B cell (primary cell): ENCODE measurements around the gene SPEM3. TPM values are rescaled to one million over a fixed set of nuclear protein-coding genes. Genes with fewer than 3 reads are reported as not detected.

Experiments used
- ATAC-seq: fragments of 200-7000 bp; cut with Tn5 transposase; one replicate; pipeline ENCODE4 v1.10.0; 2021; ENCODE audit warnings: low read depth, mild to moderate bottlenecking, moderate number of reproducible peaks, moderate library complexity
- CTCF ChIA-PET: fragments of 350-600 bp; sonication (Branson Sonifier 250); formaldehyde crosslinking; loops from one replicate; lab custom pipeline; 2021; ENCODE audit warnings: antibody characterized with exemption, inconsistent platforms; lab: Charles Lee
- POLR2A ChIA-PET: fragments of 350-600 bp; sonication (Branson Sonifier 250); formaldehyde crosslinking; loops from one replicate; lab custom pipeline; 2021; ENCODE audit warnings: antibody characterized with exemption; lab: Charles Lee
- DNase-seq: peaks from one replicate; pipeline ENCODE4 v3.0.0; 2013
- H2AFZ ChIP-seq: 2 replicates; pipeline ENCODE4 v1.6.1; 2012; ENCODE audit warnings: mild to moderate bottlenecking, low read depth, low read length; ENCODE audit not compliant: insufficient read depth, poor library complexity, severe bottlenecking
- H3K27ac ChIP-seq, 2 donors: 1 replicate in 1 of 2; 2 replicates in 1 of 2; pipeline ENCODE4 v1.5.1; 2012 to 2013; ENCODE audit warnings: low read length in 2 of 2, mild to moderate bottlenecking in 2 of 2, moderate library complexity in 1 of 2
- H3K27me3 ChIP-seq, 4 experiments: fragments of 200-600 bp in 1 of 4; sonication (generic) in 1 of 4; replicated peaks in 1 of 4; 1 replicate in 2 of 4; 2 replicates in 2 of 4; pipeline versions ENCODE4 v1.6.1 to v1.7.0; 2013 to 2016; ENCODE audit warnings: low read length in 3 of 4, mild to moderate bottlenecking in 2 of 4, mixed read lengths in 1 of 4, moderate library complexity in 1 of 4; ENCODE audit not compliant: insufficient read depth in 4 of 4, control insufficient read depth in 3 of 4; ENCODE audit errors: control extremely low read depth in 1 of 4
- H3K36me3 ChIP-seq, 2 experiments: replicated peaks in 1 of 2; 1 replicate in 1 of 2; 2 replicates in 1 of 2; pipeline versions ENCODE4 v1.6.1 to v1.7.1; 2013; ENCODE audit warnings: low read length in 1 of 2; ENCODE audit not compliant: insufficient read depth in 2 of 2, control insufficient read depth in 1 of 2; ENCODE audit errors: control extremely low read depth in 1 of 2, extremely low read depth in 1 of 2
- H3K4me1 ChIP-seq, 2 donors: fragments of 200-600 bp in 1 of 2; sonication (generic) in 1 of 2; 1 replicate in 1 of 2; 2 replicates in 1 of 2; pipeline versions ENCODE4 v1.5.1 to v1.6.1; 2013 to 2017; ENCODE audit warnings: low read length in 2 of 2; ENCODE audit not compliant: control insufficient read depth in 2 of 2, insufficient read depth in 2 of 2
- H3K4me2 ChIP-seq: replicated peaks from 2 replicates; pipeline ENCODE3; 2012; ENCODE audit warnings: mild to moderate bottlenecking, low read depth, low read length; ENCODE audit not compliant: poor library complexity, severe bottlenecking
- H3K4me3 ChIP-seq, 5 experiments: fragments of 200-600 bp in 1 of 5; sonication (generic) in 1 of 5; 1 replicate in 3 of 5; 2 replicates in 2 of 5; pipeline versions ENCODE4 v1.5.1 to v1.7.0; 2011 to 2016; ENCODE audit warnings: low read length in 4 of 5, mild to moderate bottlenecking in 4 of 5, low read depth in 2 of 5, control low read depth in 1 of 5, moderate library complexity in 1 of 5; ENCODE audit not compliant: insufficient read depth in 1 of 5; ENCODE audit errors: control extremely low read depth in 1 of 5, extremely low read depth in 1 of 5
- H3K79me2 ChIP-seq: fragments of 200-600 bp; sonication (generic); one replicate; pipeline ENCODE4 v1.6.0; 2016; ENCODE audit warnings: low read length; ENCODE audit not compliant: control insufficient read depth, insufficient read depth
- H3K9ac ChIP-seq: fragments of 200-600 bp; sonication (generic); 2 replicates; pipeline ENCODE4 v1.6.1; 2017; ENCODE audit warnings: mild to moderate bottlenecking, low read length, moderate library complexity
- H3K9me3 ChIP-seq, 3 donors: one replicate each; pipeline versions ENCODE4 v1.6.1 to v1.7.1; 2013; ENCODE audit warnings: low read length in 2 of 3; ENCODE audit not compliant: control insufficient read depth in 2 of 3, insufficient read depth in 1 of 3; ENCODE audit errors: control extremely low read depth in 1 of 3
- H4K20me1 ChIP-seq: 2 replicates; pipeline ENCODE4 v1.6.0; 2012; ENCODE audit warnings: mild to moderate bottlenecking, low read length; ENCODE audit not compliant: insufficient read depth, control insufficient read depth, poor library complexity, severe bottlenecking
- H3K27ac Mint-ChIP-seq: one replicate; pipeline ENCODE4 v1.8.0; 2021; ENCODE audit warnings: mixed read lengths
- H3K27me3 Mint-ChIP-seq: one replicate; pipeline ENCODE4 v1.8.0; 2021; ENCODE audit warnings: mixed read lengths
- H3K4me1 Mint-ChIP-seq: one replicate; pipeline ENCODE4 v1.8.0; 2021; ENCODE audit warnings: mixed read lengths
- H3K4me3 Mint-ChIP-seq: one replicate; pipeline ENCODE4 v1.8.0; 2021; ENCODE audit warnings: mixed read lengths
- H3K9me3 Mint-ChIP-seq: one replicate; pipeline ENCODE4 v1.8.0; 2022; ENCODE audit warnings: mixed read lengths; ENCODE audit not compliant: insufficient read depth
- CTCF ChIP-seq: fragments of 200-600 bp; IDR thresholded peaks from one replicate; pipeline ENCODE4 v1.8.0; 2022; ENCODE audit warnings: antibody characterized with exemption, mild to moderate bottlenecking
- EZH2 ChIP-seq: IDR thresholded peaks from 2 replicates; pipeline ENCODE4 v1.6.1; 2012; ENCODE audit warnings: borderline replicate concordance, low read depth, mild to moderate bottlenecking, moderate library complexity, low read length; ENCODE audit not compliant: insufficient read depth, poor library complexity, severe bottlenecking
- WGBS: methylation state at CpG from one replicate; pipeline ENCODE4 v1.1.5; 2013; ENCODE audit warnings: missing lambda C conversion rate; ENCODE audit not compliant: insufficient coverage; 5-methylcytosine and 5-hydroxymethylcytosine counted together
- intact Hi-C: fragments of 100-400 bp; cut with micrococcal nuclease; formaldehyde crosslinking; loops from one replicate; pipeline ENCODE4 v1.10.0; 2022
- polyA plus RNA-seq: library from polyadenylated mRNA; depleted of rRNA; stranded (reverse); fragments of >200 nt; gene quantifications from 2 replicates; pipeline ENCODE4 v1.2.3, GENCODE V29; 2012
- total RNA-seq, 2 donors: library from RNA; stranded (reverse); fragments of 120-200 nt in 1 of 2; gene quantifications; 1 replicate in 1 of 2; 2 replicates in 1 of 2; pipeline versions ENCODE4 v1.2.3 to v1.2.4, GENCODE V29; 2013 to 2022

Gene SPEM3
- total and polyA plus RNA-seq, 2 donors (not counting 1 experiment from before 2014, with no cell fraction given), result not detected

- intact Hi-C loops, result no loop called here
- H3K27ac ChIP-seq, result peak overlapping the region in 1 of 2 donors; percentile 83
- no peaks in the 10 kb centered on the region for H4K20me1 ChIP-seq
- Mint-ChIP-seq H3K27ac (peak overlapping the region; percentile 73), H3K4me3 (peak overlapping the region; percentile 89), H3K9me3 (no peaks in the 10 kb centered on the region), H3K4me1 (peaks cover 12% of the 10 kb centered on the region), H3K27me3 (no peaks in the 10 kb centered on the region)
- H3K9ac ChIP-seq, result peak overlapping the region; percentile 88
- H3K36me3 ChIP-seq, result peaks cover 0 to 37% of the 10 kb centered on the region in 2 experiments
- DNase-seq, result peak; percentile 6
- CTCF ChIA-PET, result interaction anchor here (1.4 to 3.2 kb wide), 2 partner anchors 37 to 44 kb away, joined by 4 to 13 read pairs; partner anchors contain the start of gene TMEM95
- peaks cover 10% of the 10 kb centered on the region for H3K79me2 ChIP-seq
- ATAC-seq, result no peak
- H3K27me3 ChIP-seq, result no peaks in the 10 kb centered on the region
- POLR2A ChIA-PET, result no interaction called here
- peak overlapping the region; percentile 91 for H2AFZ ChIP-seq
- TF ChIP-seq EZH2 (no peak), CTCF (no peak)
- whole genome bisulfite sequencing, result 92% methylated on average over 24 of the region's 42 CpGs
- peak overlapping the region in 4 of 5 experiments; percentile 75 to 84 (median 82) for H3K4me3 ChIP-seq
- peak overlapping the region; percentile 75 for H3K4me2 ChIP-seq
- H3K9me3 ChIP-seq, result no peaks in the 10 kb centered on the region
- peaks cover 12 to 16% of the 10 kb centered on the region in 2 donors for H3K4me1 ChIP-seq
Observed at GRCh38 chr17:7392696-7393612, 35.7 kb upstream of the SPEM3 start.
